MM.1S (cell line): Measurements from ENCODE around the gene ARHGAP26.

ENCODE experiments used
- DNase-seq: peaks from one replicate; pipeline ENCODE4 v3.0.0-alpha.2; 2015
- H2AFZ ChIP-seq: fragments of 300-600 bp; sonication (generic); 2 replicates; pipeline ENCODE4 v1.6.0; 2016; ENCODE audit warnings: antibody characterized with exemption, low read length
- H3F3A ChIP-seq: fragments of 300-600 bp; sonication (generic); 2 replicates; pipeline ENCODE4 v1.6.1; 2016; ENCODE audit warnings: mild to moderate bottlenecking, antibody characterized with exemption, low read length, moderate library complexity, mixed read lengths; ENCODE audit not compliant: insufficient read depth
- H3K27ac ChIP-seq: fragments of 300-600 bp; sonication (generic); 2 replicates; pipeline ENCODE4 v1.5.1; 2016; ENCODE audit warnings: mild to moderate bottlenecking, low read length
- H3K27me3 ChIP-seq: fragments of 300-600 bp; sonication (generic); replicated peaks from 2 replicates; pipeline ENCODE4 v1.6.0; 2016; ENCODE audit warnings: low read length; ENCODE audit not compliant: insufficient read depth
- H3K36me3 ChIP-seq: fragments of 300-600 bp; sonication (generic); replicated peaks from 2 replicates; pipeline ENCODE4 v1.6.1; 2016; ENCODE audit warnings: mild to moderate bottlenecking, low read length, mixed read lengths; ENCODE audit not compliant: insufficient read depth
- H3K4me1 ChIP-seq: fragments of 300-600 bp; sonication (generic); 2 replicates; pipeline ENCODE4 v1.6.1; 2016; ENCODE audit warnings: low read length, mixed read lengths
- H3K4me2 ChIP-seq: fragments of 300-600 bp; sonication (generic); 2 replicates; pipeline ENCODE4 v1.6.0; 2016; ENCODE audit warnings: low read depth, low read length
- H3K4me3 ChIP-seq: fragments of 300-600 bp; sonication (generic); 2 replicates; pipeline ENCODE4 v1.5.1; 2016; ENCODE audit warnings: low read length, mixed read lengths
- H3K79me2 ChIP-seq: fragments of 300-600 bp; sonication (generic); 2 replicates; pipeline ENCODE4 v1.6.1; 2016; ENCODE audit warnings: mixed run types, low read length, mixed read lengths
- H3K9ac ChIP-seq: fragments of 300-600 bp; sonication (generic); 2 replicates; pipeline ENCODE4 v1.6.1; 2016; ENCODE audit warnings: low read length, mixed read lengths
- H3K9me2 ChIP-seq: fragments of 300-600 bp; sonication (generic); replicated peaks from 2 replicates; pipeline ENCODE4 v1.6.1; 2016; ENCODE audit warnings: mild to moderate bottlenecking, low read length, mixed read lengths; ENCODE audit not compliant: insufficient read depth
- H3K9me3 ChIP-seq: fragments of 300-600 bp; sonication (generic); replicated peaks from 2 replicates; pipeline ENCODE4 v1.6.1; 2016; ENCODE audit warnings: mild to moderate bottlenecking, low read length, mixed read lengths; ENCODE audit not compliant: insufficient read depth
- H4K20me1 ChIP-seq: fragments of 300-600 bp; sonication (generic); 2 replicates; pipeline ENCODE4 v1.6.1; 2016; ENCODE audit warnings: mild to moderate bottlenecking, low read length, moderate library complexity, mixed read lengths; ENCODE audit not compliant: insufficient read depth
- EZH2 ChIP-seq: fragments of 300-600 bp; sonication (generic); optimal IDR thresholded peaks from 2 replicates; pipeline ENCODE3; 2017; ENCODE audit warnings: low read depth, mild to moderate bottlenecking, antibody characterized with exemption, low read length, mixed read lengths
- EZH2phosphoT487 ChIP-seq: fragments of 300-600 bp; sonication (generic); IDR thresholded peaks from 2 replicates; pipeline ENCODE4 v1.6.1; 2018; ENCODE audit warnings: antibody characterized with exemption, low read length
- TF ChIP-seq, protein P1 (sequence below): fragments of 300-600 bp; sonication (generic); IDR thresholded peaks from 2 replicates; pipeline ENCODE4 v1.5.1; 2016; ENCODE audit warnings: antibody characterized with exemption, low read length, mixed read lengths

ARHGAP26 gene

DNA sequence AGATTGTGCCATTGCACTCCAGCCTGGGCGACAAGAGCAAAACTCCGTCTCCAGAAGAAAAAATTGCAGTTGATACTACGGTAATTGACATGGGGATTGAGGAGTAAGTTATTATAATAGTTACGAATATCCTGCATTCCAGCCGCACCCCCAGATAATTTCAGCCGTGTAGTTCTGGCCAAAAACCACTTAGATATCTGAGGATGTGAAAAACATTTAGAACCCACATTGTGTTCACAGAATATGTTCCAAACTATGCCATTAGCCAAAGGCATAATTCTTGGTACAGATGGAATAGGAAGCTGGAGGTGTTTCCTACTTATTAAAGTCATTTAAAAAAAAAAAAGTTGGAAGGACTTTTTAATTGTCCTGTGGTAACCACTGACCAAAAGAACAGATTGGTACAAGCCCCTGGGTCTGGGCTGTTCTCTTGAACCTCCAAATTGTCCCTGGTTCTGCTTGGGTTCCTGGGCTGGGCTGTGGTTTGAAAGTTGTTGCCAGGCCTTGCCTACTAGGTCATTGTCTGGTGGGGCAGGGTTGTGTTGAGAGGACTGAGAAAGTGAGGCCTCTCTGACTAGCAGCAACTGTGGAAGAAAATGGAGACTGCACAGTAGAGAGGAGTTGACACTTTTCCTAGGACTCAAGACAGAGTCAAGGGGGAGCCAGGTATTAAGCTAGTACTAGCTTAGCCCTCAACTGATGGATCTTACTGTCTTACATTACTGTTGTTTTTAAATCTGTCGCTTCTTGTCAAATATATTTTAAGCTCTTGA lies 434.5 kb downstream of the ARHGAP26 start:
- DNase-seq = no peak
- H3F3A ChIP-seq = no peaks in the 10 kb centered on the region
- H3K36me3 ChIP-seq = no peaks in the 10 kb centered on the region
- H3K9ac ChIP-seq = no peak overlapping the region
- TF ChIP-seq EZH2phosphoT487 (no peak), EZH2 (no peak)
- TF ChIP-seq, protein P1, sequence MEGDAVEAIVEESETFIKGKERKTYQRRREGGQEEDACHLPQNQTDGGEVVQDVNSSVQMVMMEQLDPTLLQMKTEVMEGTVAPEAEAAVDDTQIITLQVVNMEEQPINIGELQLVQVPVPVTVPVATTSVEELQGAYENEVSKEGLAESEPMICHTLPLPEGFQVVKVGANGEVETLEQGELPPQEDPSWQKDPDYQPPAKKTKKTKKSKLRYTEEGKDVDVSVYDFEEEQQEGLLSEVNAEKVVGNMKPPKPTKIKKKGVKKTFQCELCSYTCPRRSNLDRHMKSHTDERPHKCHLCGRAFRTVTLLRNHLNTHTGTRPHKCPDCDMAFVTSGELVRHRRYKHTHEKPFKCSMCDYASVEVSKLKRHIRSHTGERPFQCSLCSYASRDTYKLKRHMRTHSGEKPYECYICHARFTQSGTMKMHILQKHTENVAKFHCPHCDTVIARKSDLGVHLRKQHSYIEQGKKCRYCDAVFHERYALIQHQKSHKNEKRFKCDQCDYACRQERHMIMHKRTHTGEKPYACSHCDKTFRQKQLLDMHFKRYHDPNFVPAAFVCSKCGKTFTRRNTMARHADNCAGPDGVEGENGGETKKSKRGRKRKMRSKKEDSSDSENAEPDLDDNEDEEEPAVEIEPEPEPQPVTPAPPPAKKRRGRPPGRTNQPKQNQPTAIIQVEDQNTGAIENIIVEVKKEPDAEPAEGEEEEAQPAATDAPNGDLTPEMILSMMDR = no peak
- H3K27me3 ChIP-seq = no peaks in the 10 kb centered on the region
- H3K9me2 ChIP-seq = no peaks in the 10 kb centered on the region
- H2AFZ ChIP-seq = no peak overlapping the region
- H3K9me3 ChIP-seq = no peaks in the 10 kb centered on the region
- no peaks in the 10 kb centered on the region for H3K79me2 ChIP-seq
- no peaks in the 10 kb centered on the region for H3K4me1 ChIP-seq
- no peak overlapping the region for H3K4me3 ChIP-seq
- no peak overlapping the region for H3K27ac ChIP-seq
- H3K4me2 ChIP-seq = no peak overlapping the region
- H4K20me1 ChIP-seq = no peaks in the 10 kb centered on the region

DNA sequence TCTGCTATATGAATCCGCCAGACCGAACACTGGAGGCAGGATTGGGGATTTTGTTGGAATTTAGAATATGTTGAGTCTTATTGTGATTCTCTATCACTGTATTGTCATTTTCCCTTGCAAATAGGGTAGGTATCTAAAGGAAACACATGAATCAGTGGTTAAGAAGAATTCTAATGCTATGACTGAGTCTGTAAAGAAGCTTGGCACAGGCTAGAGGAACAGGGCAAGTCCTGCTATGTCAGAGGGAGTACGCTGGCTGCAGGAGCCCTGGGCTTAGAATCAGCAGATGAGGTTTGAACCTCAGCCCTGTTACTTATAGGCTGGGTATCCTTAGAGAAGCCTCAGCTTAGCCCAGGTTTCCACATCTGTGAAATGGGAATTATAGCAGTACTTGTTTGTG lies 435.2 kb downstream of the ARHGAP26 start:
- H3K27ac ChIP-seq = no peak overlapping the region
- H3F3A ChIP-seq = no peaks in the 10 kb centered on the region
- no peaks in the 10 kb centered on the region for H3K27me3 ChIP-seq
- H3K4me2 ChIP-seq = no peak overlapping the region
- no peaks in the 10 kb centered on the region for H3K79me2 ChIP-seq
- H3K36me3 ChIP-seq = no peaks in the 10 kb centered on the region
- no peak overlapping the region for H3K4me3 ChIP-seq
- H2AFZ ChIP-seq = no peak overlapping the region
- no peak overlapping the region for H3K9ac ChIP-seq
- no peaks in the 10 kb centered on the region for H3K9me3 ChIP-seq
- DNase-seq = no peak
- H3K9me2 ChIP-seq = no peaks in the 10 kb centered on the region
- no peaks in the 10 kb centered on the region for H3K4me1 ChIP-seq
- H4K20me1 ChIP-seq = no peaks in the 10 kb centered on the region
- no peak for TF ChIP-seq EZH2phosphoT487

DNA sequence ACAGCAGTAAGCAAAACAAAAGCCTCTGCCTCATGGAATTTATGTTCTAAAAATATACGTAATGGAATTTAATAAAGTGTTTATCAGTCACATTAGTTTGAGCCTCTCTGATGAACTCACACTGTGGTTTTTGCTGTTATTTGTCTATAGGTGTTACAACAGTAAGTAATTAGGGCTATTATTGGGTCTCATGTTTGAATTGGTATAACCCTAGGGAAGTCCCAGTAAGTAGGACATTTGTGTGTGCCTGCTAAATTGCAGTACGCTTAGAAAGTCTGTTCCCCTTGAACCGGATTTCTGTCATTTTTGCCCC lies 435.7 kb downstream of the ARHGAP26 start:
- Histone ChIP-seq H3K4me2 (no peak overlapping the region), H3F3A (no peaks in the 10 kb centered on the region), H4K20me1 (no peaks in the 10 kb centered on the region), H3K9me2 (no peaks in the 10 kb centered on the region), H3K4me3 (no peak overlapping the region), H3K27ac (no peak overlapping the region), H2AFZ (no peak overlapping the region), H3K4me1 (no peaks in the 10 kb centered on the region), H3K79me2 (no peaks in the 10 kb centered on the region), H3K36me3 (no peaks in the 10 kb centered on the region), H3K9ac (no peak overlapping the region), H3K27me3 (no peaks in the 10 kb centered on the region), H3K9me3 (no peaks in the 10 kb centered on the region)
- DNase-seq = no peak
- TF ChIP-seq, protein P1 = no peak
- TF ChIP-seq EZH2phosphoT487 (no peak), EZH2 (no peak)
